ENCODE measurements around the gene MACROD2.

- no peak for TF ChIP-seq CTCF (IDR thresholded peaks at IDR 0.05)
- TF ChIP-seq POLR2A (IDR thresholded peaks at IDR 0.05), result no peak
These were observed 1929.2 kb downstream of the MACROD2 start for GRCh38 chr20:15924556-15924955.

Measured in body of pancreas (tissue), 4 donors.